IPS DF 4.7 (cell line): ENCODE measurements around the gene ST3GAL4.

Experiments used
- DNase-seq: peaks from one replicate; pipeline ENCODE4 v3.0.0-alpha.2; 2013; ENCODE audit warnings: low spot score; ENCODE audit errors: extremely low read depth

The ST3GAL4 gene

GRCh38 chr11:126329644-126330211 is 25.8 kb upstream of the ST3GAL4 start:
- no peak for DNase-seq

GRCh38 chr11:126331286-126331685 is 24.2 kb upstream of the ST3GAL4 start:
- DNase-seq, result no peak

- no peak for DNase-seq
These were observed 23.2 kb upstream of the ST3GAL4 start for GRCh38 chr11:126332221-126332711.

DNA sequence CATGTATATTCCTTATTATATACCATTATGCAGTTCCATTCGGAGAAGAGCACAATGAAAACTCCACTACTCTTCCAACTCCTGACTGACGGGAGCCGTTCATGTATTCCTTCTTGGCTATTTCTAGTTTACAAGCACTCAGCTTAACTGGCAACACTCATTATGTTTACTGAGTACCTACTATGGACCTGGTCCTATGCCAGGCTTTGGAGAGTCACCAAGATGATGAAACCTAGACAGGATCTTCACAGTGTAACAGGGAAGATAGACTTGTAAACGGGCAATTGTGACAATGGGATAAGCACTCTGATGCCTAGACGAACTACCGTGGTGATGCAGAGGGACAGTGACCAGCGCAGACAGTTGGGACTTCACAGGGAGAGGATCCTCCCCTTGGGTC is 22.3 kb upstream of the ST3GAL4 start:
- no peak for DNase-seq

DNA sequence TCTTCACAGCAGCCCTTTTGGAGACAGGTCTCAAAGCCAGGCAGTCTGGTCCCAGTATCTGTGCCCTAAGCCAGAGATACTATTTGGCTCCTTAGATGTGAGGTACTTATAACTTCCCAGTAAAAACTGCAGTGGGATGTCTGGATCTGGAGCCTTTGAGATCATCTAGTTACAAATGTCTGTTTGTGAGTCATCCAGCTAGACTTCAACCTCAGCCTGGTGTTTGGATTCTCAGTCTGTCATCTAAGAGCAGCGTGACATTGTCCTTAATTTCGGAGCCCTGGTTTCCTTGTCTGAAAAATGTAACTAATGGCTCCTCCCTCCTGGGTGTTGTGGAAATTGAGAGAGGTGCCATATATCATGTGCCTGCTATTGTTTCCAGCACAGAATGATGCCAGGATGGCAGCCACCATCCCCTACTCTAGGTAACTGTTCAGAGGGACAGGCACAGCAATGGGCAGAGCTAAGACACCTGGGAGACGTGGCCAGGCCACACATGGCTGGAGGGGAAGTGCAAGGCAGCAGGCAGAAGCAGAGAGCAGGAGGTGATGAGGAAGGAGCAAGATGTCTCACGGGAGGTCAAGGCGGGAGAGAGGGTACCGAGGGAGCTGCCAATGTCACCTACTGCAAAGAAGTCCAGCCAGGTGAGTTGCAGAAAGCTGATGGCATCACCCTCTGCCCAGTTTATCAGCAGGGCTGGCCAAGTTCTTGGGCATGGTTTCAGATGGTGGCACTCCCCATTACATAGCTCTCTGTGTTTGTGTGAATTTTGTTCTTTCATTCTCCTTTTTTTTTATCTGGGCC is 20.6 kb upstream of the ST3GAL4 start:
- DNase-seq, result no peak

- DNase-seq, result no peak
These were observed 20.1 kb upstream of the ST3GAL4 start for GRCh38 chr11:126335463-126335760.

GRCh38 chr11:126336138-126336541 is 19.3 kb upstream of the ST3GAL4 start:
- no peak for DNase-seq

- DNase-seq, result no peak
These were observed 18.8 kb upstream of the ST3GAL4 start for GRCh38 chr11:126336671-126337101.

DNA sequence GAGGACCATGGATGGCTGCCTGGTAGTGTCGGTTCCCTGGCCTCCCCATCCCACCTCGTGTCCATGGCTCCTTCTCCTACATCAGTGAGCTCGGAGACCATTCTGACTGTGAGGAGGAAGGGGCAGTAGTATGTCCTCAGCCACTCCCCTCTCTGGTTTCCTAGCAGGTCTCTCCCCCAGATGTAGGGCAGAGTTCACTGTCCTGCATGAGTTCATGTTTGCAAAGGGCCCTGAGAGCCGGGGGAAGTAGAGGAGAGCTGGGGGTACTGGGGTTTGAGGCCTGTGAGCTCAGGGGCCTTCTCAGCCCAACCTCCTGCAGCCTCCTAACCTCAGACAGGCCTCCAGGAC is 18.4 kb upstream of the ST3GAL4 start:
- DNase-seq, result no peak

DNA sequence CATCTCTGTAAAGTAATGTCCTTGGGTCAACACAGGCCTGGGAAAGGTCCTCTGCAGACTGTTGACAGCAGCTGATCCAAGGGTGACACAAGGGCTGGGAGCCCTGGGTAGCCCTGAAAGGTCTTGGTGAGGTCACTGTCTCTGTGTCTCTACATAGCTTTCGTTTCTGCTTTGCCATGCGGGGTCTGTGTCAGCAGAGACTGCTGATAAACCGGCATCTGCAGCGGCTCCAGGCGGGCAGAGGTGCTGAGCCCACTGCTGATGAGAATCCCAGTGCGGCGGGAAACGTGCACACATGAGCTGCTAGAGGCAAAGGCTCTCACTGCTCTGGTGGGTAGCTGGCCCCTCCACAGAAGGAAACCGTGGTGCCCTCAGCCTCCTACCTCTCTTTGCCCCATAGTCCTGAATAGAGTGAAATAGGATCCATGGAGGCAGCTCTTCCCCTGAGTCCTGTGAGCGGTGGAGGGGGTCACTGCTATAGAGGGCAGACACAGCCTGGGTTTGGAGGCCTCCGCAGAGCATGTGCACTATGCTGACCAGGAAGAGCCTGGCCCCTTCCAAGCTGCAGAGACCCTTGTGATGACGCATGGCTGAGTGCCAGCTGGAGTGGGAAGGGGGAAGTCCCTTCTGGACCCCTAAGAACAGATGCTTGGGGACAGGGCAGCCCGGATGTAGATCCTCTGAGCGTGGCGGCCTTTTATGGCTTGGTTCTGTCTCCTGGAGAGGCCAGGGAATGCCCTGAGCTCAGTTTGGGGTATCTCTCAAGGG is 17.8 kb upstream of the ST3GAL4 start:
- no peak for DNase-seq

GRCh38 chr11:126338346-126339055 is 17.0 kb upstream of the ST3GAL4 start:
- no peak for DNase-seq

DNA sequence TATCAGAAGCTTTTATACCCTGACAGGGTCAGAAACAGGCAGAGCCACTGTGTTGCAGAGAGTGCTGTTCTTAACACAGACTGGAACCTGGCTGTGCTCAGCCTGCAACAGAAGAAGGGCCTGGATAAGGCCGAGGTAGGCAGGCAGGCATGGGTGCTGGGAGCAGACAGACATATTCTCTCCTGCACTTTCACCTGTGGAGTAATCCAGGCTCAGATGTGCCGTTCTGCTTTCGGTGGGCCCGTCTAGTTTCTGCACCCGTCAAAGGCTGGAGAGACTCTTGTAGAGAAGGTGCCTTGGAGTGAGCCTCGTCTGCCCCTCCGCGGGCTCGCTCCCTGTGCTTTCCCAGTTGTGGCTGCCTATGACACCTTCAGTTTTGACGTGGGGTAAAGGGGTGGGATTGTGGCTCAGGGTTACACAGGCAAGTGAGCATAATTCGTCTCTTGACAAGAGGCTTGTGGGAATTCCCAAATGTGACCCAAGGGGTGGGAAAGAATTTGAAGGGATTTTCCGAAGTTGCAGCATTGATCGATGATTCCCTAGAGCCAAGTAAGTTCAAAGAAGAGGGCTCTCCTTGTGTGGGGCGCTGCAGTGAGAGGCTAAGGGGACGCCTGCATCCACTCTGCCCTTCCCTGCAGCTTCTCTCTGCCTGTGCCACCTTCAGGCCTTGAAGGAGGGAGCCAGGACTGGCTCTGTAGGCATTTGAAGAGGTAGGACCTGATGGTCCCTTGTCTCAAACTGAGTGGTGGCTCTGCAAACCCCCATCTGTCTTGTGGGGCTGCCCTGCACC is 16.2 kb upstream of the ST3GAL4 start:
- no peak for DNase-seq

GRCh38 chr11:126339863-126340434 is 15.5 kb upstream of the ST3GAL4 start:
- no peak for DNase-seq

GRCh38 chr11:126340960-126341606 is 14.4 kb upstream of the ST3GAL4 start:
- DNase-seq, result no peak

GRCh38 chr11:126341760-126342161 is 13.7 kb upstream of the ST3GAL4 start:
- DNase-seq, result no peak

GRCh38 chr11:126343051-126343450 is 12.4 kb upstream of the ST3GAL4 start:
- no peak for DNase-seq

DNA sequence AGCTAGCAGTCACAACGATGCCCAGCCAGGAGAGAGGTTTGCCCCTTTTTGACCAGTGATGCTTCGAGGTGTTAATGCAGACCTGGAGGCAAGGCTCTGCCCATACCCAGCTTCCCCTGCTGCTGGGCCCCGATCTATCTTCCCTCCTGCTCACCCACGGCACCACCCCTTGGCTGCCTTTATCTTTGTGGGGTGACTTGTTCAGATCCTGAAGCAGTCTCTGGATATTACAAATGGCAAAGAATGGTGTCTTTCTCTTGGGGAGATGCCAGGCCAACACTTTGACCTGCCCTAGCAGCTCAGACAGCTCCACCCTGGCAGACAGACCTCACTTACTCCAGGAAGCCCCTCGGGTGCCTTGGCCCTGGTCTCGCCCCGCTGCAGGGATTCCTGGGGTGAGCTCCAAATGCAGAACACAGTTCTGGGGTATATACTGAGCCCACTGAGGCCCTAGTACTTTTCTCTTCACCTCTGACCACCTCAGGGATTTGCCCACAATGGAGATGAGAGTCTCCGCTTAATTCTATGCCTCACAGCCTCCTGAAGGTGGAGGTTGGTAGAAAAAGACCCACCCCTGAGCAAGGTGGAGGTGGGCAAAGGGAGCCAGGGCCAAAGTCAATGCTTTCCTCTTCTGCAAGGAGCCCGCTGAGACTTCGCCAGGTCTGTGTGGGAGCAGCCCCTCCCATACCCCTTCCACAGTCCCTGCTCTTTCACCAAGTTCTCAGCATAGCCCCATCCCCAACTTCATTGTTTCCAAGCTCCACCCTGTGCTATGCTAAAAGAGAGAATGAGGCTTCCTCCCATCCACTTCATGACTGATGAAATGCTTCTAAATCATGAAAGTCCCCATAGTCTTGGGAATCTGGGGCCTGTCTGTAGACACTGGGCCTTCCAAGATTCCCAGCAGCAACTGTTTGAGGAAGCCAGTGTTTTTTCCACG is 11.1 kb upstream of the ST3GAL4 start:
- no peak for DNase-seq

- DNase-seq, result no peak
These were observed 10.2 kb upstream of the ST3GAL4 start for GRCh38 chr11:126345283-126345682.
